NCI-H345 (cell line): ENCODE data around the gene RHOBTB1.

Experiments
- DNase-seq: peaks from one replicate; lab custom pipeline; 2025; lab: John Stamatoyannopoulos, UW

Gene RHOBTB1

DNA sequence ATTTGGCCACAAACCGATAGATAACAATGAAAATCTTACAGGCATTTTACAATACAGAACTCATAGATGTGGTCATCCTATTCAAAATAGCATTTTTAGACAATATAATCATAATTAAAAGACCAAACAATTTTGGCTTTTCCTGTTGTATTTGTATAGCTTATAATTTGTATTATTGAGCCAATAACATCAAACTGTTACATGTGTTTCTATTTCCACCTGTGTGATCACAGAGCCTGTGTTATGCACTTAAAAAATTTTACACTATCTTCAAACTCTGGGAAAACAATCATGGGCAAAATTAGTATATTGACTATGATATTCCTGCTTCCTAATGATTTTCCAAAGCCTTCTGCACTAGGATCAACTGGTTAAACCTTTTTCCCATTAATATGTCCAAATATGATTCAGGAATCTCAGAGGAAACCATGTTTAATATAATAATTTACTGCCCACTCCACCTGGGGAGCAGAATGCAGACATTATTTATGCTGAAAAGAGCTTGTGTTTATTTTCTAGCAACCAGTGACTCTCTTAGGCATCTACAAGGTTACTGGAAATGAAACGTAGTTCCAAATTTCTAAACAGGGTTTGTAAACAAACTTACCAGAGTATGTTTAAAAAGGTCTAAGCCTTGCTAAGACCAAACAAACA is 1.7 kb downstream of the RHOBTB1 start:
- no peak for DNase-seq

GRCh38 chr10:60940446-60940845 is 3.5 kb downstream of the RHOBTB1 start:
- no peak for DNase-seq

- DNase-seq = no peak
These were observed 6.0 kb downstream of the RHOBTB1 start for GRCh38 chr10:60937784-60938654.

DNA sequence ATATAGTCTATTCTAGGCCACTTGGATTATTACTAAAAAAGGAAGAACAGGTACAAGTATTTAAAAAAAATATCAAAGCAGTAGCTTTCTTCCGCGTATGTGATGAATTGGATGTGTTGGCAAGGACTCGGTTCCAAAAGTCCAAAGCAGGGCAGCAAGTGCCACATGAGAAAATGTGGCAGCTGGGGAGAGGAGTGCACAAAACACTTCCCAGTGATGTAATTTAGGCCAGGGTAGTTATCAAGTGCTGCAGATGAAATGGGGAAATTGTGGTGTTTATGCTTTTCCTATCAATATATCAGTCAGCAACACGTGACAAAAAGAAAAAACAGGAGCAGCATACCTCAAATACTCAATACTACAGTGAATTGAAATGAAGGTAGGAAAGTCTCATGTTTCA is 7.0 kb downstream of the RHOBTB1 start:
- no peak for DNase-seq

DNA sequence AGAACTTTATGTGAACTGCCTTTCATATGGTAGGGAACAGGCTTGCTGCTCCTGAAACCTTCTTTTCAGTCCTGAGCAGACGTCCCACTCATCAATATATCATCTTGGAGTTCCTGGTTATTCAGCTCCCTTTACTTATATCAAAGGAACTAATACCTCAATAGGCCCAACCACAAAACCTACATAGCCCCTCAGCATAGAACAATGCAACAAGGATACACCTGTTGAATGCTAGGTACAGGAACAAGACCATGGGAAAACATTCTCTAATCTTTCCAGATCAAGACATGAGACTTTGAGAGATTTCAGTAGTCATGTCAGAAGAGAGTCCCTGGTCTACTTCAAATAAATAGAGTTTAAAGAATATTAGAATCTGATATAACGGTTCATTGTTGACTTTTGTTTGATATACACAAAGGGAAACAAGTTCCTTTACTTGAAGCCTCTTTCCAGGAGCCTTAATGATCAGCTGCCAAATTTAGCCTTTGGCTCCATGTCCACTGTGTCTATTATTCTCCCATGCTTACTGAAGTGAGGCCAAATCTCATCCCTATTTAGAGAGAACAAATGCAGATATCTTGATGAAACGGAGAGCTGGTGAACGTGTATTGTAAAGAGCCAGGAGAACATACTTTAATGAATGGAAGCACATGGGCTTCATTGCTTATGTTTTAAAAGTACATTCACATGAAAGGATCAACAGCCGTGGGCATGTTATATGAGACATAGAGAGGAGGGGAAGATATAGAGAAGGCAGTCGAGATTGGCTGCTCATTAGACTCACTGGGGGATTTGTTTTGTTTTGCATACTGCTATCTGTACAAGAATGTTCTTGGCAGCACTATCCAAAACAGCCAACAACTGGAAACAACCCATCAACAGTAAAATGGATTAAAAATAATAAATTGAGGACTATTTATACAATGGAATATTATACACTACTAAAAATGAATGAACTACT is 9.5 kb downstream of the RHOBTB1 start:
- no peak for DNase-seq

DNA sequence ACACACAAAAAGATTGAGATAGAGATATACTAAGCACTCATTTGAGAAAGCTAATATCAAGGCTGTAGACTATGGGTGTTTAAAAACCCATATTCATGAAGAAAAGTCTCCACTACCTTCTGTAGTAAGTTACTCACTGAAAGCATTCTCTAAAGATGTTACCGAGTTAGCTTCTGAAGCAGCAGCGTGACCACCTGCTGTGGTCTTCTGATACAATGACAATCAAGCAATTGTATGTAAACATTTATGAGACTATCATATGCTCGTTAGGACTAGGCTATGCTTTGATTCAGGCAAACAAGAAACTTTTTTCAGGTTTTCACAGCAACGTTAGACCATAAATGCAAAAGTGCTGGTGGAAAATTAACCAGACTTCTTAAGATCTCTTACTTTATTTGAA is 11.2 kb downstream of the RHOBTB1 start:
- no peak for DNase-seq

- no peak for DNase-seq
These were observed 13.7 kb downstream of the RHOBTB1 start for GRCh38 chr10:60930237-60930636.

GRCh38 chr10:60921633-60922032 is 22.4 kb downstream of the RHOBTB1 start:
- no peak for DNase-seq

- DNase-seq = no peak
These were observed 23.5 kb downstream of the RHOBTB1 start for GRCh38 chr10:60920479-60920878.

DNA sequence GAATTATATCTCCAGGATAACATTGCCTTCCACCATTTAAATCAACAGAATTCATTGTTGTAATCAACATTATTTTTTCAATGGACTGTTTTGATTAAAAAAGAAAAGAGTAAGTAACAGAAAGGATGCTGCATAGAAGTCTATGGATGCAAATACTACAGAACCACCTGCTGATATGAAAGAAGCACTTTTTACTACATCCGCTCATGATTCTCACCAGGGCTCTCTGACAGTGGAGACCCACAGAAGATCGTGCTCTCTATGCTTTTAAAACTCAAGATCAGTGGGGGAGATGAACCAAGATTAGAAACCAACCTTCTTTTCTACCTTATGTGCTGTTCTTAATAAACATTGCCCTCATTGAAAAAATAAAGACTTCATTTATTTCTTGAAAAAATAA is 24.4 kb downstream of the RHOBTB1 start:
- DNase-seq = no peak

GRCh38 chr10:60917331-60918280 is 26.4 kb downstream of the RHOBTB1 start:
- no peak for DNase-seq

DNA sequence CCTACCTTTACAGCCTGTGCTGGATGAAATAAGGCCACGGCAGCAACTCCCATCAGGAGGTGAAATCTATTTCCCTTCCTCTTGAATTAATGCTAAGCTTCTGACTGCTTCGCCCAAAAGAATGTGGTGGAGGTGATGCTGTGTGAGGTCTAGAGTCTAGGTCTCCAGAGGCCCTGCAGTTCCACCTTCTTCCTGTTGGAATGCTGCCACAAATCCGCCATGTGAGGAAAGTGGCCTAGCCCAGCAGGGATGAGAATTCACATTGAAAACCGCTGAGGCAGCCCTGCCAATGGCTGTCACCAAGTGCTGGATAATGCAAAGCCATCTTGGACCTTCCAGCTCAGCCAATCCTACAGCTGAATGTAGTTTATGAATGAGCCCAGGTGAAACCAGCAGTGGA is 28.0 kb downstream of the RHOBTB1 start:
- DNase-seq = no peak

- no peak for DNase-seq
These were observed 29.3 kb downstream of the RHOBTB1 start for GRCh38 chr10:60914690-60915141.

- no peak for DNase-seq
These were observed 30.3 kb downstream of the RHOBTB1 start for GRCh38 chr10:60913657-60914056.

GRCh38 chr10:60913071-60913470 is 30.9 kb downstream of the RHOBTB1 start:
- DNase-seq = no peak

- no peak for DNase-seq
These were observed 32.3 kb downstream of the RHOBTB1 start for GRCh38 chr10:60911715-60912114.

DNA sequence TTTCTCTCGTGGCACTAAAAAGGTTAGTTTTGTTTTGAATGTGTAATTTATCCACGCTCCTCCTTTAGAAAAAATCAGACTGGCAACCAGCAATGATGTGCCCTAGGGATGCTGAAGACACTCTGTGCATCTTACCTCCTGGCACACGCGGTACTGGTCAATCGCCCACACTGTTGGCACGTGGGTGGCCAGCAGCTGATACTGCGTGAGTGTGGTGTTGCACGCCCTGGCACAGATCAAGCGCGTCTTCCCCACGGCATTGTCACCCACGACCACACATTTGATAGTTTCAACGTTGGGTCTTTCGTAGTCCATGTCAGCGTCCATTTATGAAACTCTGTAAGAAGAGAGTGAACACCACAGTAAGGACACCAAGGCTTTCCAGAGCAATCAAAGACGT is 32.8 kb downstream of the RHOBTB1 start:
- no peak for DNase-seq

DNA sequence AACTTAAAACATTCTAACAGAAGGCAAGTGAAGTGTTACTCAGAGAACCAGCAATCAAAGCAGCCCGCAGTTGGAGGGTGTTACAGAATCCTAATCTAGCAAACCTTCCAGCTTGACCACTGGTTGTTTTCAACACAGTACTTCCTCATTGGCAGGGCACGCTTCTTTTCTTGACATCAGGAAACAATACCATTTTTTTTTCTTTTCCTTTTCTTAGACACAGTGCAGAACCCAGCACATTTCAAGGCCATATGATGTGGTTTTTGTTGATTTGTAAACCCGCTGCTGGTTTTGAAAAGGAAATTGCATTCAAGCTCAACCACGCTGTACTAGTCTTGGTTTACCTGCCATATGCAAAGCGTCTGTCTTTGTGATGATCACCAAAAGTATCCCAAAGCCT is 33.4 kb downstream of the RHOBTB1 start:
- DNase-seq = no peak

GRCh38 chr10:60908896-60909295 is 35.1 kb downstream of the RHOBTB1 start:
- DNase-seq = no peak

GRCh38 chr10:60908031-60908430 is 36.0 kb downstream of the RHOBTB1 start:
- no peak for DNase-seq

- DNase-seq = no peak
These were observed 36.7 kb downstream of the RHOBTB1 start for GRCh38 chr10:60907236-60907635.
